OCI-M2 (cell line): ENCODE measurements around the gene CDKN1C.
A peak's percentile ranks its signal among the peaks of the same experiment; 100 is the strongest.

ENCODE experiments used
- DNase-seq: peaks from one replicate; lab custom pipeline; 2025; ENCODE audit not compliant: unreplicated experiment; lab: John Stamatoyannopoulos, UW

Gene CDKN1C

DNA sequence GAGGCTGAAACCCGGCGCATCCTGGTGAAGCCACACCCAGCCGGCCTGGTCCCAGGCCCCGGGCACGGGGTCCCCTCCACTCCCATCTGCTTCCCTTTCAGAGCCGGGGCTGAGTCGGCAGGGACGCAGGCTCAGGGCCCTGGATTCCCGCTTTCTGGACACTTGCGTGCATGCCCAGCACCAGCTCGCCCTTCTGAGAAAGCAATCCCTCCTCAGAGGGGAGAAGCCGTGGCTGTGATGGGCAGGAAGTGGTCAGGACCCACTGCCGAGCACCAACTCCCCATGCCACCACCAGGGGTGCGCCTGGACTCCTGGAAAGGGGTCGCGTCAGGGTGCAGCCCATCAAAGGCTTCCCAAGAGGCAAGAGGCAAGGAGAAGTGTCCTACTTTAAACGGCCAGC lies 15.1 kb downstream of the CDKN1C start:
- no peak for DNase-seq

DNA sequence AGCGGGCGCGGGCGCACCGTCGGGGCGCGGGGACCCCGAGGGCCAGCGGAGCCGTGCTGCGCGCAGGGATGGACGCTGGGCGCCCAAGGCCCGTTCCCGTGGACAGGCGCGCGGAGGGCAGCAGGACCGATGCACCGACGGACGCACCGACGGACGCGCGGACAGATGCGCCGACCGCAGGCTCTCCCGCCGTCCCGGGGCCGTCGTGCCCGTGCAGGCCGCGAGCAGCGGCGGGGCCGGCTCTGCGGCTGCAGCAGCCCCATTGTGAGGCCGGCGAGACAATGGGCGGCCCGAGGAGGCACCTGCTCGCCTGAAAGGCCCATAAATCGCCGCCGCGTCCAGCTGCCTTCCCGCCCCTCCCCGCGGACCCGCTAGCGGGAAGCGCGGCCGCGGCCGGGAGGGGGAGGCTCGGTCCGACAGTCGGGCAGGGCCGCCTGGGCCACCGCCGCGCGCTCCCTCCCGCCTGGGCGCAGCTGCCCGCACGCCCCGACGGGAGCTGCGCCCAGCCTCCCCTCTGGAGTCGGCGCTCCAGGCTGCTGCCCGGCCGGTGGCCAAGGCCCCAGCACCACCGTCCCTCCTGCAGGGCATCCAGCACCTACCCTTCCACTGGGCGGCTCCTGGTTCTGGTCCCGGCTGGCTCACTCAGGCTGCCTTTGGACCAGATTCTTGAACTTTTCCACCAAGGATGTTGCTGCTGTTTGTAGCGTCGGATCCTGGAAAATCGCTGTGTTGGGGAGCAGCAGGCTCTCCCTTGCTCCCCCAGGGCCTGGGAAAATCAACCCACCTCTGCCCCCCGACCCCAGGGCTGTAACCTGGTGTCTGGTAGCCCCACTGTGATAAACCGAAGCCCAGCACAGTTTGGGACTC lies 15.8 kb downstream of the CDKN1C start:
- DNase-seq, result no peak

- DNase-seq, result no peak
Observed at GRCh38 chr11:2869134-2869526, 16.4 kb downstream of the CDKN1C start.

DNA sequence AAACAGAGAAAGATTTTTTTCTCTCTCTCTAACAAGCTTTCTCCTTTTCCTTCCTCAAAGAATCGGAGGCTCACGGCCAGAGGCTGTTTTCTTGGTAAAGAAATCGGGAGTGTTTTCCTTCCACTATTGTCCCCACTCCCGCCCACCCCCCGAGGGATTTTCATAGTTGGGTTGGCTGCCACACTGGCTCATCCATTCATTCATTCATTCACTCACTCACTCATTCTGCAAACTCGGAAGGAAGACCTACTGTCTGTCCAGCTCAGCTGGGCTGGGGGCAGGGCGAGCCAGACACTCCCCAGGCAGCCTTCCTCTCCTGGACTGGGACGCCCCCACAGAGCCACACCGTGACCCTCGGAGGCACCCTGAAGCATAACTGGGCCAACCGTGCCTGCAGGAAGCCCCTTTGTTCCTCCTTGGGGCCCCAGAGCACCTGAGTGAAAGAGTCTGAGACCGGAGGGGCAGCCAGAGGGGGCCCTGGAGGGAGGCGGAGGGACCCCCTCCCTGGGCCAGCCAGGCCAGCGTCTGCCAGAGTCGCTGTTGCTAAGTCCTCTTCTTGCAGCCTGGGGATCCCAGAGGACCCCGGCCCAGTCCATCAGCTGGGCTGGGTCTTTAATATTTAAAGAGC lies 17.0 kb downstream of the CDKN1C start:
- DNase-seq, result no peak

- peak; percentile 60 for DNase-seq
Observed at GRCh38 chr11:2867722-2868505, 17.7 kb downstream of the CDKN1C start.

DNA sequence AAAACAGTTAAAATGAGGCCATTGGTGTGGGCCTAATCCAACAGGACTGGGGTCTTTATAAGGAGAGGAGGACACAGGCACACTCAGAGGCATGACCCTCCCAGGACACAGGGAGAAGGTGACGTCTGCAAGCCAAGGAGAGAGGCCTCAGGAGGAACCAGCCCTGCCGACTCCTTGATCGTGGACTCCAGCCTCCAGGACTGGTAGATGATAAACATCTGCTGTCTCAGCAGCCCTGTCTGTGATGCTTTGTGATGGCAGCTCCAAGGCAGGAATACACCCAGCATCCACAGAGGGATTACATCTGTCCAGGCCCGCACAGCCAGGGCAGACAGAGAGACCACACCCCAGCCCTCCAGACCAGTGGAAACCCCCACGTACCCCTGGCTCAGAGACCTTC lies 18.4 kb downstream of the CDKN1C start:
- DNase-seq, result no peak

- DNase-seq, result no peak
Observed at GRCh38 chr11:2865922-2866577, 19.5 kb downstream of the CDKN1C start.

DNA sequence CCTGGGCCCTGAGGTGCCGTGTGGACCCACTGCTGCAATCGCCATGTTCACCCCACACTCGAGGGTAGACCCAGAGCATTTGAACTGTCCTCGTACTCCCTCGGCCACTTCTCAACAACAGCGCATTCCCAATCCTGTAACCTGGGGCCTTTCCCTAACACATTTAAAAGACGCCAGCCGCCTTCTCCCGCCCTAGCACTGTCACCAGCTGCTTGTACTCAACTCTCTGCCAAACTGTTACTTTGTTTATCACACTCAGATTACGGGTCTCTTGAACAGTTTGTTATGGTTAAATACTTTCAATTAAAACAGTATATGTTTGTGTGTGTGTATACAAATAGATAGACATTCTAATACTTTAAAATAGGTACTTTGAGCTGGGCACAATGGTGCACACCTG lies 20.7 kb downstream of the CDKN1C start:
- no peak for DNase-seq

DNA sequence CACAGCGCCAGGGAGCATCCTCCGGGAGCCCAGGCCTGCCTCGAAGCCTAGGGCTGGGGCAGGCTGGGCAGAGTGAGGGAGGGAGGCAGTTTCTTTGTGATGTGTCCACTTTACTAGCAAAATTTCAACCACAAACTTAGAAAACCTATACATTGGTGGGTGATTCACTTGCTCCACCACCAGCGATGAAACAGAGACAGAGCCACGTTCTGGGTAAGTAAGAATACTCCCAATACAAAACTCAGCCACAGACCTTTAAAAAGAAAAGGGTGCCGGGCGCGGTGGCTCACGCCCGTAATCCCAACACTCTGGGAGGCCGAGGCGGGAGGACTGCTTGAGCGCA lies 22.3 kb downstream of the CDKN1C start:
- DNase-seq, result no peak

DNA sequence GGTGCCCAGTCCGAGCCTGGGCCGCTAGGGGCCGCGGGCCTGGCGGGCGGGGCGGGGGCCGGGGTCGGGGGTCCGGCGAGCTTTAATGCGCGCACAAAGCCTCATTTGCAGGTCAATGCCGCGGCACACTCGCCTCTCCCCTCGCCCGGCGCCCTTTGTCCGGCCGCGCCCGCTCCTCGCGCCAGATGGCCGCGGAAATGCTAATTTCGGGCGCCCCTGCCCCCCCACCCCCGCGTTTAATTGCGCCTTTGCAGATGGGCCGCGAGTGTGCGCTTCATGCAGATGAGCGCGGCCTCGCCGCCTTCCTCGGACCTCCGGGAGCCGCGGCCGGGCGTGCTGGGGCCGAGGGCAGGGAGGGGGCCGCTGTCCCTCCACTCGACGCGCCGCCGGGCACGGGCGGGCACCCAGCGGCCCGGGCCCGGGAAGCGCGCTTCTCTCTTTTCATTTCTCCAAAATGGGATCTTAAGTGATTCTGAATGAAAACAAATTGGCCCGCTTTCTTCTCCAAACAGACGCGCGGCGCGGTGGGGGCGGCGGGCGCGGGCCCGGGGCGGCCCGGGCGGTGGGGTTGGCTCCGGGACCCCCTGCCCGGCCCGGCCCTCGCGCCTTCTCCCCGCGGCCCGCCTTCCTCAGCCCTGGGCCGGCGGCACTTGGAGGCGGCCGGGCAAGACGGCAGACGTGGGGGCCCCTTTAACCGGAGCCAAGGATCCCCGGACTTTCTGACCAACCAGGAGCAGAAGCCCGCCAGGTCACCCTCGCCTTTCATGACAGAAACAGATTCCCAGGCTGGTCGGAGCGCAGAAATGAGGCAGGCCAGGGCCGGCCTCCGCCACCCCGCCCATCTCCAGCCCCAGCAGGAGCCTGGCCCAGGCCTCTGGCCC lies 22.9 kb downstream of the CDKN1C start:
- no peak for DNase-seq

DNA sequence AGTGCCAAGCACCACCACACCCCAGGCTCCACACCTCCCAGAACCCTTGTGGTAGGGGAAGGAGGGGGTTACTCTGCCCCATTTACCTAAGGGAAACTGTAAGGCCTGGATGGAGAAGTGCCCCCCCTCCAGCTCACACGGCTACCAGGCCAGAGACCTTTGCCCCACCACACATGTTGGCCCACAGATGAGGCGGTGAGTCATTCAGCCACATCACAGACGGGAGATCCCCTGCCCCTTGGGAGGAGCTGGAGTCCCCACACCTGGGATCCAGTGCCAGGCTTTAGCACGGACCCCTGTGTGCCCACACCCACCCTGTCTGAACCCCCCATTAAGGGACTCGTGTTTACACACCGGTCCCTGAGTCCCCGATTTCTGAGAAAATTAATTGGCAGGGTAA lies 24.9 kb downstream of the CDKN1C start:
- DNase-seq, result no peak

- no peak for DNase-seq
Observed at GRCh38 chr11:2859699-2860037, 25.9 kb downstream of the CDKN1C start.

- DNase-seq, result no peak
Observed at GRCh38 chr11:2858995-2859698, 26.4 kb downstream of the CDKN1C start.

DNA sequence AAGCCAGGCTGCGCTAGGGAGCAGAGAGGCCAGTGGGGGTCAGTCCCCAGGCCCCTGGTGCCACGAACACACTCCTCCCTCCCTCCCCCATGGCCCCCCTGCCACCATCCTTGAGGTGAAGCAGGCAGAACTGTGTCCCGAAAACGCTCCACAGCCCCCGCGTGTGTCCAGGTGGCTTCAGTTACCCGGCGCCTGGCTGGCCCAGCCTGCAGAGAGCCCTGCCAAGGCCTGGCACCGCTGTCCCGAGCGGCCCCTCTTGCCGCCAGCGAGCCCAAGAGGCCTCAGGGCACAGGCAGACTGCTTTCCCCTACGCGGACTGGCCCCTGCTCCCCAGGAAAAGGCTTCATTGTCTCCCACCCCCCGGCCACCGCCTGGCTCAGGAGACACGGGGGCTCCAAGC lies 27.7 kb downstream of the CDKN1C start:
- DNase-seq, result no peak

DNA sequence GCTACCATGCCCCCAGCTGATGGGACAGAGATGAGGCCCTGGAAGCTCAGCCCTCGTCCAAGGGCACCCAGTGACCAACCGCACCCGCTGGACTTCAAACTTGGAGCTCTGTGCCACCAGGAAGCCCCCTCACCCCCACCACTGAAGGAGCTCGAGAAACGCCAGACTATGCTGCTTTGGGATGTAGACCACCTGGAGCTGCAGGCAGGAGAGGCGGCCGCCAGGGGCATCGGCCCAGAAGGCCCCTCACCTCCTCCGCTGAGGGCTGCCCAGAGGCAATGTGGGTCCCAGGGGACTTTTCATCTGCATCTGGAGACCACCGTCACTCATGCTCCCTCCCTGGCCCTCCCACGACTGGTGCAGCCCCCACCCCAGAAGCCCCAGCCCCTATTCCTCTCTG lies 28.3 kb downstream of the CDKN1C start:
- no peak for DNase-seq

- no peak for DNase-seq
Observed at GRCh38 chr11:2855162-2855561, 30.4 kb downstream of the CDKN1C start.

DNA sequence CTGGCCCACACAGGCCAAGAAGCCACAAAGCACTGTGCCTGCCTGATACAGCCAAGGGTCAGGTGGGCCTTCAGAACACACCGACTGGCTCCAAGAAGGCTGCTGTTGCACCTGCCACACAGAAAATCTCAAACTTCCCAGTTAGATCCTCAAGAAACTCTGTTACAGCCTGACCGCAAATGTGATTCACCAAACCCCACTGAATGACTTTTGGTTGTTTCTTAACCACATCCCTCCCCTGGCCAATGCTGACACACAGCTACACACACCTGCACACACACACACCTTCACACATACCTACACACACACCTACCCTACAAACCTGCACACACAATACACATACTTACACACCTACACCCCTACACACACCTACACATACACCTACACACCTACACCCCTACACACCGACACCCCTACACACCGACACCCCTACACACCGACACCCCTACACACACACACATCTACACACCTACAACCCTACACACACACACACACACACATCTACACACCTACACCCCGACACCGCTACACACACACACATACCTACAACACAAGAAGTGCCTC lies 31.5 kb downstream of the CDKN1C start:
- no peak for DNase-seq

DNA sequence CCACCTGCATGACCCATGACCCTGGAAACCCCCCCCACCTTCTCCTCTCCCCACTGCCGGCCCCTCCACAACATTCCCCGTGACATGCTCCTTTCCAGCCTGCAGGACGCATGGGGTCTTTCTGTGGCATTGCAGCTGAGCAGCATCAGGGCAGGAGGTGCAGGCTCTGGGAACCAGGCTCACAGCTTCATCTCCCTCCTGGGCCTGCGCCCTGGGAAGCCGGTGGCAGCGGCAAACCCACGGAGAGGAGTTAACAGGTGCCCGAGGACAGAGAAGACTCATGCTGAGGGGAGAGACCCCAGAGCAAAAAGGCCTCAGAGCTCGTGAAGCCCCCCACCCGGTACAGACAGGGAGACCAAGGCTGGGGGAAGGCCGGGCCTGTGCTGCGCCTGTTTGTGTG lies 32.2 kb downstream of the CDKN1C start:
- DNase-seq, result no peak

- DNase-seq, result no peak
Observed at GRCh38 chr11:2849994-2850770, 35.4 kb downstream of the CDKN1C start.
